GM11168 (cell line): ENCODE results near the gene CELF2.
"Not testable (repeated sequence)": the region's sequence is repeated elsewhere in the genome, so short reads cannot be mapped to it uniquely, and the experiment has no call there.

Experiments used
- in situ Hi-C: fragments of 300-500 bp; cut with MboI; formaldehyde crosslinking; loops from one replicate; pipeline ENCODE4 v1.12.0; 2022; ENCODE audit warnings: low sequenced_read_pairs; ENCODE audit not compliant: unreplicated experiment

CELF2 gene

DNA sequence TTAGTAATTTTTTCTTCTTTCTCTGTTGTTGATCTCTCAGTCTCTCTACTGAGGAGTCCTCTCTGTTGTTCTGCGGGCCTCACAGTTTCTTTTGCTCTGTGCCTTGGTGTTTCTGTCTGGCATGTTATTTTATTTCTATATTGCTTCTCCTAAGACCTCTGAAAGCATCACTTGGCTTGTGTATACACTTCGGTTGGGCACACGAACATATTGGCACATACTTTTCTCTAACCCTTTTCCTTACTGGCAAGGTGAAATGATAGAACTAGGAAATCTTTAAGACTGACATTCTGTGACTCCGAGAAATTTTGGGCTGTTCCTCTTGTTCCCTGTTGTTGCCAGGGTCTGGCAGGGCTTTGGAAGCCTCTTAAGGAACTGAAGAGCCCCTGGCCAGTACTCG is 148.9 kb downstream of the CELF2 start:
- in situ Hi-C loops: no loop called here

- in situ Hi-C loops: no loop called here
Measured at GRCh38 chr10:11167233-11167966, 149.7 kb downstream of the CELF2 start.

GRCh38 chr10:11168423-11169090 is 150.9 kb downstream of the CELF2 start:
- in situ Hi-C loops: no loop called here

GRCh38 chr10:11169976-11170375 is 152.3 kb downstream of the CELF2 start:
- in situ Hi-C loops: no loop called here

DNA sequence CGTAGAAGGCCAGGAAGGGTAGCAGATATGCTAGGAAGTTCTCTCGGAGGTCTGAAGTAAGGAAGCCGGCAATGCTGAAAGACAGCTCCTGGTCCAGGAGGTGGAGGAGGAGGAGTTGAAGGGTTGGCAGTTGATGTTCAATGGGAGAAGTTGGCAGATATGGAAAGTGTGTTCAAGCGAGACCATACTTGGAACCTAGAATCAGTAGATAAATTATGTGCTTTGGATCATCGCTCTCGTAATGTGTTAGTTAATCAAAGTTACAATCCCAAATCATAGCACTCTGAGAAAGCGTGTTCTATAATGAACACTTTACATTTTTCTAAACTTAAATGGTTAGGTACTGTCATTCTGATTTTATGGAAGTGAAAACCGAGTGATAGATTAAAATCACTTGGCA is 152.9 kb downstream of the CELF2 start:
- in situ Hi-C loops: no loop called here

GRCh38 chr10:11170993-11171851 is 153.6 kb downstream of the CELF2 start:
- in situ Hi-C loops: no loop called here

GRCh38 chr10:11173042-11173441 is 155.4 kb downstream of the CELF2 start:
- in situ Hi-C loops: no loop called here

- in situ Hi-C loops: no loop called here
Measured at GRCh38 chr10:11175823-11176243, 158.2 kb downstream of the CELF2 start.

DNA sequence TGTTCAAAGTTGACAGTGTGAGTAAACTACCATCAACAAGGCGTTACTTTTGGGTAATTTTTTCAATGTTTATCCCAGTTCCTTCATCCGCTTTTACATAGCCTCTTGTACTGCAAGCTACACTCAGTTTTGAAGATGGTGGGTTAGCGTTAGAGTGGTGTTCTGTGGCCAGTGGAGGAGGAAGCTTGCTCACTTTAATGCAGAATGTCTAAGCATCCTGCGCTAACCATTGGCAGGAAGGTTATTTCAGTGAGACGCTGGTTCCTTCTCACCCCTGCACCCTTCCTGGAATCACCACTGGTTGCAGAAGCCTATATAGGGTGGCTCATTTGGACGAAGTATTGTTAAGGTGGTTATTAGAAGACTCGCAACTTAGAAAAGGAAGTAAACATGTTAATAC is 159.1 kb downstream of the CELF2 start:
- in situ Hi-C loops: no loop called here

DNA sequence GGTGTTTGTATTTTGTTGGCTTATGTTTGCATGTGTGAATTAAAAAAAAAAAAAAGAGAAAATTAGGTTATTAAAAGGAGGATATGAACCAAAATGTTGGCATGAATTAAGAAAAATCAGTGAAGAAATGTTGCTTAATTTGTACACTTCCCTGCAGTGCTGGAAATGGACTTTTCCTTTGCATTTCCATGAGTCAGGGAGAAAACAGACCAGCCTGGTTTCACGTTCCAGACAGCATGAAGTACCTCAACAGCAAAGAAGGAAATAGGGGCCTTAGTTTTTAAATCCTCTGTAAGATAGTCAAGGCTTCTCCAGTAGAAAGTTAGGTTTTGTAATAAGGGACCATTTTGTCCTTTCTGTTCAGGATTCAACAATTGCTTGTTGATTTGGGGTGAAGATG is 159.7 kb downstream of the CELF2 start:
- in situ Hi-C loops: no loop called here

DNA sequence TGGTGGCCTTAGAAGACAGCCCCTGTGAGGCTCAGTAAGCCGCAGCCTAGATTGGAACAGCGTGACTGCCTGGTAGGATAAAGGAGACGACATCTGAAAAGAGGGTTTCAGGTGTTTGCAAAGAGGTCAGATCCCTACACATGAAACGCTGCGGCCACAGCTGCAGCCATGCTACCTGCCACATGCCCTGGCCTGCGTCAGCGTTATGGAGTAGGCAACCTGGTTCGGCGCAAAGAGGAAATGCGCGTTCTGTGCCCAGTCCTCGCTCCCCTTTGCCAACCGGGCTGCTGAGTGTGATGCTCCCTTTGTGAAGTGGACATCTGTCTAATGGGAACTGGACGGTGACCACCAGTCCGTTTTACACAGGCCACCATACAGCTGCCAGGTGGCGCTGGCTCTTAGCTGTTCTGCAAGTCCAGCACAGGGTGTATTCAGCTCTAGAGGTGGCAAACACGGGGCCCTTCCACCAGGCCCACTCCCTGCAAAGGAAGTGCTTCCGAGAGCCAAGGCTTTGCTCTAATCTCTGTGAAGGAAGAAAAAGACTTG is 160.3 kb downstream of the CELF2 start:
- in situ Hi-C loops: no loop called here

DNA sequence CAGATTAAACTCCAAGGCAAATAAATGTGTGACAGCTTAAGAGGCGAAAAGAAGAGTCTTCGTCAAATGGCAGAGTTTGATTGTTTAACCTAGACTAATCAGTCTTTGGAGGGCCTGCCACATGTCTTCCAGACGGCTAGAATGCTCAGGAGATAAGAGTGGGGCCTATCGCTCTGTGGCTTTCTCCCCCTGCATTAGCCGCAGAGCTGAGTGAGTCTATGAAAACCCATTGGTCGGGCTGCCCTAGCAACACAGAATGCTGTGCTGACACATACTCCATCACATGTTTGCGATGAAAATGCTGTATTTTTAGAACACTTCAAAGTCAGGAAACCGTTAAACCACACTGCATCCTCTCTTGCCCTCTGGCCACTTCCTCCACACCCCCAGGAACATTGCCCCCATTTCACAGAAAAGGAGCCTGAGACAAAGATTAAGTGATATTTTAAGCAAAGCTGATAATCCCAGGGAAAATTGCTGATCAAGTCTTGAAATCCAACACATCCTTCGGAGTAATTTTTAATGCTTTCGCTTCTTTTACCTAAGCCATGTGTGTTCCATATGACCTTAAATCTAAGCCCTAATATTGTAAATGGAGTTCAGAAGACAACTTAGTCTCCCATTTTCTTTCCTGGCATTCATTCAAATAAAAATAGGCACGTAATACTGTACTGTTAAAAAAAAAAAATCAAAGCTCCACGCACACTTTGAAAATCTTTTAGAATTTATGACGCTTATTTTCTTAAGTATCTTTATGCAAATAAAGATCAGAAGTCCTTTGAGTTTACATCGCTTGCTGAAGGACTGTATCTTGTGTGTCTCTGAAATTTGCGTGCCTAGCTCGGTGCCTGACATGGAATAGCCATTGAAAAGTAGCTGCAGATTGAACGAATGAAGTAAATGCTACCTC is 161.2 kb downstream of the CELF2 start:
- in situ Hi-C loops: no loop called here

- in situ Hi-C loops: no loop called here
Measured at GRCh38 chr10:11179516-11180105, 161.9 kb downstream of the CELF2 start.

DNA sequence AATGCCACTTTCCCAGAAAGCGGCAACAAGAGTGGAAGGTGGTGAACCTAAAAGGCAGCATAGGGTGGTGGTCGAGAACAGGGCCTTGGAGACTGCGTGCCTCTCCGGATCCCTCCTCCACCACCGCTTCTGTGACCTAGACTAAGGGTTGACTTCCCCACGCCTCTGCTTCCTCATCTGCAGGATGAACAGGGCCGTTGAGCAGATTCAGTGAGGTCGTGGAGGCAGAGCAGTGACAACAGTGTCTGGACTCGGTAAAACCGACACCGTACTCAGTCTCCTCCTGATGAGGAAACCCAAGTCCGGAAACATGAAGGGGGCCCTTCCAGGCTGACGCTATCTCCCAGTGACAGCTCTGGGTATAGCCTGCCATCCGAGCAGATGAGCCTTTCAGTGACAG is 162.6 kb downstream of the CELF2 start:
- in situ Hi-C loops: no loop called here

GRCh38 chr10:11181978-11182377 is 164.3 kb downstream of the CELF2 start:
- in situ Hi-C loops: no loop called here

- in situ Hi-C loops: no loop called here
Measured at GRCh38 chr10:11183015-11183414, 165.3 kb downstream of the CELF2 start.

DNA sequence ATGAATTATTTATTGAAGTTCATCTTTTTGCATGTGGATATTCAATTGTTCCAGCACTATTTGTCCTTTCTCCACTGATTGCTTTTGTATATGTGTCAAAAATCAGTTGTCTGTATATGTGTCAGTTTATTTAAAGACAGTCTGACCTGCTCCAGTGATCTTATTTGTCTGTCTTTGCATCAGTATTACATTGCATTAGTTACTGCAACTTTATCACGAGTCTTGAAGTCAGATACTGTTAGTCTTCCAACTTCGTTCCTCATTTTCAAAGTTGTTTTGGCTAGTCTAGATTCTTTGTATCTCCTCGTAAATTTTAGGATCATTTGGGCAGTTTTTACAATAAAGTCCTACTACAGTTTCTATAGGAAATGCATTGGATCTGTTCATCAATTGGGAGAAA is 166.4 kb downstream of the CELF2 start:
- in situ Hi-C loops: no loop called here

DNA sequence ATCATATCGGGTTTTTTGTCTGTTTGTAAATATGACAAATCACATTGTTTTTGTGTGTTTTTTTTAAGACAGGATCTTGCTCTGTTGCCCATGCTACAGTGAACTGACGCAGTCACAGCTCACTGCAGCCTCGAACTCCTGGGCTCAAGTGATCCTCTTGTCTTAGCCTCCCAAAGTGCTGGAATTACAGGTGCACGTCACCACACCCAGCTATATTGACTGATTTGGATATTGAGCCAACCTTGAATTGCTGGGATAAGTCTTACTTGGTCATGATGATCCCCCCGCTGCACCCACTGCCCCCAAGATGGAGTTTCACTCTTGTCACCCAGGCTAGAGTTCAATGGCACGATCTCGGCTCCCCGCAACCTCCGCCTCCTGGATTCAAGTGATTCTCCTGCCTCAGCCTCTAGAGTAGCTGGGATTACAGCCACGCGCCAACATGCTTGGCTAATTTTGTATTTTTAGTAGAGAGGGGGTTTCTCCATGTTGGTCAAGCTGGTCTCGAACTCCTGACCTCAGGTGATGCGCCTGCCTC is 167.5 kb downstream of the CELF2 start:
- in situ Hi-C loops: not testable (repeated sequence)

DNA sequence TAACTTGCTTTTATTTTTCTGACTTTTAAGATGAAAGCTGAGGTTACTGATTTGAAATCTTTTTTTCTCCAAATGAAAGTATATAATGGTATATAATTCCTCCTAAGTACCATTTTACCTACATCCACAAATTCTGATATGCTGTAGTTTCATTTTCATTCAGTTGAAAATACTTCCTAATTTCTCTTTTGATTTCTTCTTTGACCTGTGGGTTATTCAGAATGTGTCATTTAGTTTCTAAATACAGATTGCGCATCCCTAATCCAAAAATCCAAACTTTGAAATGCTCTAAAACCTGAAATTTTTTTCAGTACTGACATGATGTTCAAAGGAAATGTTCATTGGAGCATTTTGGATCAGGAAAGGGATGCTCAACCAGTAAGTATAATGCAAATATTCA is 168.7 kb downstream of the CELF2 start:
- in situ Hi-C loops: no loop called here
